GM23338 (cell line): ENCODE data around the gene ANO6. TPM values are rescaled to one million over a fixed set of nuclear protein-coding genes. Genes with fewer than 3 reads are reported as not detected.

Source experiments
- ATAC-seq: fragments of 200-7000 bp; cut with Tn5 transposase; 3 replicates; pipeline ENCODE4 v1.9.1; 2020
- DNase-seq: peaks from one replicate; pipeline ENCODE4 v3.0.0-alpha.2; 2015; ENCODE audit warnings: low spot score
- H2AFZ ChIP-seq: fragments of 200-600 bp; sonication (generic); 2 replicates; pipeline ENCODE4 v1.8.0; 2016; ENCODE audit warnings: antibody characterized with exemption, mild to moderate bottlenecking, moderate library complexity
- H3F3A ChIP-seq: fragments of 200-600 bp; sonication (generic); replicated peaks from 2 replicates; pipeline ENCODE4 v1.8.0; 2017; ENCODE audit warnings: antibody characterized with exemption, mixed run types, low read depth
- H3K27ac ChIP-seq: fragments of 200-600 bp; sonication (generic); 2 replicates; pipeline ENCODE4 v1.6.1; 2016; ENCODE audit warnings: low read depth
- H3K27me3 ChIP-seq: fragments of 200-600 bp; sonication (generic); 2 replicates; pipeline ENCODE4 v1.8.0; 2016; ENCODE audit warnings: mild to moderate bottlenecking, mixed run types, moderate library complexity; ENCODE audit not compliant: insufficient read depth
- H3K36me3 ChIP-seq: fragments of 200-600 bp; sonication (generic); 2 replicates; pipeline ENCODE4 v1.8.0; 2016; ENCODE audit warnings: mild to moderate bottlenecking; ENCODE audit not compliant: insufficient read depth
- H3K4me1 ChIP-seq: fragments of 200-600 bp; sonication (generic); 2 replicates; pipeline ENCODE4 v1.8.0; 2016; ENCODE audit warnings: mild to moderate bottlenecking, moderate library complexity; ENCODE audit not compliant: insufficient read depth
- H3K4me2 ChIP-seq: fragments of 200-600 bp; sonication (generic); 2 replicates; pipeline ENCODE4 v1.7.1; 2017; ENCODE audit warnings: mixed run types
- H3K4me3 ChIP-seq: fragments of 200-600 bp; sonication (generic); 2 replicates; pipeline ENCODE4 v1.6.1; 2016; ENCODE audit warnings: mixed run types
- H3K79me2 ChIP-seq: fragments of 200-600 bp; sonication (generic); replicated peaks from 2 replicates; pipeline ENCODE4 v1.8.0; 2017; ENCODE audit warnings: mild to moderate bottlenecking; ENCODE audit not compliant: insufficient read depth
- H3K9me2 ChIP-seq: fragments of 200-600 bp; sonication (generic); 2 replicates; pipeline ENCODE4 v1.8.0; 2017; ENCODE audit not compliant: insufficient read depth
- H4K20me1 ChIP-seq: fragments of 200-600 bp; sonication (generic); replicated peaks from 2 replicates; pipeline ENCODE4 v1.8.0; 2017; ENCODE audit warnings: mild to moderate bottlenecking; ENCODE audit not compliant: insufficient read depth
- H3K27ac Mint-ChIP-seq: 2 replicates; pipeline ENCODE4 v1.8.0; 2020; ENCODE audit warnings: inconsistent platforms, mild to moderate bottlenecking, moderate library complexity, mixed read lengths
- H3K27me3 Mint-ChIP-seq: 3 replicates; pipeline ENCODE4 v1.8.0; 2022; ENCODE audit warnings: low read depth, mild to moderate bottlenecking, moderate library complexity, mixed read lengths, inconsistent platforms; ENCODE audit not compliant: insufficient read depth, poor library complexity
- H3K36me3 Mint-ChIP-seq: 3 replicates; pipeline ENCODE4 v1.8.0; 2021; ENCODE audit warnings: low read depth, mild to moderate bottlenecking, inconsistent platforms, moderate library complexity, mixed read lengths
- H3K4me1 Mint-ChIP-seq: 3 replicates; pipeline ENCODE4 v1.8.0; 2020; ENCODE audit warnings: mild to moderate bottlenecking, inconsistent platforms, mixed read lengths
- H3K4me3 Mint-ChIP-seq: 3 replicates; pipeline ENCODE4 v1.8.0; 2021; ENCODE audit warnings: moderate library complexity, mild to moderate bottlenecking, inconsistent platforms, mixed read lengths
- H3K9me3 Mint-ChIP-seq: 3 replicates; pipeline ENCODE4 v1.8.0; 2020; ENCODE audit warnings: moderate library complexity, mild to moderate bottlenecking, inconsistent platforms, mixed read lengths
- CREB1 ChIP-seq: fragments of 250-450 bp; sonication (Bioruptor Pico); IDR thresholded peaks from 2 replicates; pipeline ENCODE4 v1.5.0; 2020; ENCODE audit warnings: low read depth, mild to moderate bottlenecking, moderate library complexity
- EZH2 ChIP-seq: fragments of 200-600 bp; sonication (generic); IDR thresholded peaks from one replicate; pipeline ENCODE4 v1.8.0; 2017; ENCODE audit warnings: antibody characterized with exemption, mild to moderate bottlenecking, low read depth; ENCODE audit not compliant: unreplicated experiment
- EZH2phosphoT487 ChIP-seq: fragments of 200-600 bp; sonication (generic); IDR thresholded peaks from one replicate; pipeline ENCODE4 v1.8.1; 2018; ENCODE audit warnings: antibody characterized with exemption; ENCODE audit not compliant: unreplicated experiment
- JUNB ChIP-seq: IDR thresholded peaks from one replicate; pipeline ENCODE4 v1.6.1; 2016; ENCODE audit warnings: antibody characterized with exemption; ENCODE audit not compliant: unreplicated experiment
- NANOG ChIP-seq: IDR thresholded peaks from 2 replicates; pipeline ENCODE4 v1.6.1; 2016; ENCODE audit warnings: antibody characterized with exemption, borderline replicate concordance
- POLR2AphosphoS5 ChIP-seq: IDR thresholded peaks from 2 replicates; pipeline ENCODE4 v1.6.1; 2016; ENCODE audit warnings: antibody characterized with exemption, low read depth
- STAT1 ChIP-seq: IDR thresholded peaks from one replicate; pipeline ENCODE4 v1.6.1; 2016; ENCODE audit warnings: antibody characterized with exemption; ENCODE audit not compliant: unreplicated experiment
- ZNF331 ChIP-seq: fragments of 250-450 bp; sonication (Bioruptor Pico); IDR thresholded peaks from 2 replicates; pipeline ENCODE4 v1.5.0; 2020; ENCODE audit warnings: low read depth, mild to moderate bottlenecking, moderate library complexity
- polyA plus RNA-seq: library from polyadenylated mRNA; unstranded; fragments of >200 nt; fragmentation: Nextera tagmentation; extraction: Ambion mirVana; gene quantifications from 2 replicates; pipeline ENCODE4 v1.2.1, GENCODE V29; 2016
- total RNA-seq: library from RNA; depleted of rRNA; stranded (reverse); fragments of >200 nt; shearing (Covaris generic); gene quantifications from 2 replicates; pipeline ENCODE4 v1.2.3, GENCODE V29; 2014
- TF ChIP-seq, protein P1 (sequence below): IDR thresholded peaks from one replicate; pipeline ENCODE4 v1.6.1; 2018; ENCODE audit warnings: antibody characterized with exemption; ENCODE audit not compliant: unreplicated experiment
- TF ChIP-seq, protein P2 (sequence below), 2 experiments: fragments of 200-600 bp in 1 of 2; sonication (generic) in 1 of 2; conservative IDR thresholded peaks; 2 replicates each; pipeline versions ENCODE4 v1.5.1 to v1.6.1; 2016 to 2017; ENCODE audit warnings: antibody characterized with exemption in 2 of 2, low read depth in 2 of 2, mild to moderate bottlenecking in 2 of 2, moderate library complexity in 1 of 2
- TF ChIP-seq, protein P3 (sequence below): fragments of 250-450 bp; sonication (Bioruptor Pico); IDR thresholded peaks from 2 replicates; pipeline ENCODE4 v1.5.0; 2020; ENCODE audit warnings: mild to moderate bottlenecking, moderate library complexity

ANO6 gene
- total and polyA plus RNA-seq, 2 experiments from 2014 or later, result 21.1 to 48.9 TPM

DNA sequence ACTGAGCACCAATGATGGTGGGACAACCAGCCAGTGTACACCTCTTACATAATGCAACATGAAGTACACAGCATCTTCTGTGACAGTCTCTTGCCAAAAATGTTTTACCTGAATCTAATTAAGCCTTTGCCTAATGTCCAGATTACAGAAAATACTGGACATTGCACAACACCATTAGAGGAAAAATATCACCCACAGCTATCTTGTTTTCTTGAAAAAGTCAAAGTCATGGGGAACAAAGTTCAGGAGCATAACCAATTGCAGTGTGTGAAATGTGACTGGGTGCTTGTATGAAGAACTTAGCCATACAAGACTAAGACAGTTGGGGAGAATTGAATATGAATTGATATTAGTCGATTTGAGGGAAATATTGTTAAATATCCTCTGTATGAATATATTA is 12.1 kb upstream of the ANO6 start:
- H3K9me3 Mint-ChIP-seq, result no peaks in the 10 kb centered on the region
- no peak overlapping the region for H3K27ac Mint-ChIP-seq
- ATAC-seq (no peak), DNase-seq (no peak)
- H3K36me3 Mint-ChIP-seq, result no peaks in the 10 kb centered on the region
- H3K4me1 ChIP-seq, result no peaks in the 10 kb centered on the region
- no peak overlapping the region for H3K4me2 ChIP-seq
- TF ChIP-seq ZNF331 (CRISPR knock-in tag), result no peak
- no peaks in the 10 kb centered on the region for H3K27me3 Mint-ChIP-seq
- no peaks in the 10 kb centered on the region for H3K79me2 ChIP-seq
- no peak overlapping the region for H2AFZ ChIP-seq
- no peaks in the 10 kb centered on the region for H3K36me3 ChIP-seq
- H3K4me1 Mint-ChIP-seq, result no peaks in the 10 kb centered on the region
- no peaks in the 10 kb centered on the region for H3K27me3 ChIP-seq
- 0 out of 2 replicates have a peak, but pooled peaks cover 2% of the 10 kb centered on the region for H3K9me2 ChIP-seq
- no peaks in the 10 kb centered on the region; the same call in none of the 2 replicates for H4K20me1 ChIP-seq
- no peaks in the 10 kb centered on the region for H3F3A ChIP-seq
- no peak overlapping the region for H3K4me3 ChIP-seq
- no peak overlapping the region for H3K27ac ChIP-seq
- H3K4me3 Mint-ChIP-seq, result no peak overlapping the region

GRCh38 chr12:45204757-45205156 is 11.1 kb upstream of the ANO6 start:
- H3K9me3 Mint-ChIP-seq, result no peaks in the 10 kb centered on the region
- no peaks in the 10 kb centered on the region for H3F3A ChIP-seq
- DNase-seq (no peak), ATAC-seq (no peak)
- no peak overlapping the region for H3K4me3 Mint-ChIP-seq
- H3K4me3 ChIP-seq, result no peak overlapping the region
- H3K4me1 Mint-ChIP-seq, result no peaks in the 10 kb centered on the region
- 0 out of 2 replicates have a peak, but pooled peaks cover 2% of the 10 kb centered on the region for H3K9me2 ChIP-seq
- H3K36me3 Mint-ChIP-seq, result no peaks in the 10 kb centered on the region
- 0 out of 2 replicates have a peak, but pooled peaks cover under 1% of the 10 kb centered on the region for H3K79me2 ChIP-seq
- H3K4me1 ChIP-seq, result no peaks in the 10 kb centered on the region
- H2AFZ ChIP-seq, result no peak overlapping the region
- no peak overlapping the region for H3K27ac Mint-ChIP-seq
- no peaks in the 10 kb centered on the region for H3K27me3 ChIP-seq
- H3K36me3 ChIP-seq, result no peaks in the 10 kb centered on the region
- H4K20me1 ChIP-seq, result no peaks in the 10 kb centered on the region; the same call in none of the 2 replicates
- no peak overlapping the region for H3K27ac ChIP-seq
- no peaks in the 10 kb centered on the region for H3K27me3 Mint-ChIP-seq
- no peak overlapping the region for H3K4me2 ChIP-seq
- TF ChIP-seq, protein P1, sequence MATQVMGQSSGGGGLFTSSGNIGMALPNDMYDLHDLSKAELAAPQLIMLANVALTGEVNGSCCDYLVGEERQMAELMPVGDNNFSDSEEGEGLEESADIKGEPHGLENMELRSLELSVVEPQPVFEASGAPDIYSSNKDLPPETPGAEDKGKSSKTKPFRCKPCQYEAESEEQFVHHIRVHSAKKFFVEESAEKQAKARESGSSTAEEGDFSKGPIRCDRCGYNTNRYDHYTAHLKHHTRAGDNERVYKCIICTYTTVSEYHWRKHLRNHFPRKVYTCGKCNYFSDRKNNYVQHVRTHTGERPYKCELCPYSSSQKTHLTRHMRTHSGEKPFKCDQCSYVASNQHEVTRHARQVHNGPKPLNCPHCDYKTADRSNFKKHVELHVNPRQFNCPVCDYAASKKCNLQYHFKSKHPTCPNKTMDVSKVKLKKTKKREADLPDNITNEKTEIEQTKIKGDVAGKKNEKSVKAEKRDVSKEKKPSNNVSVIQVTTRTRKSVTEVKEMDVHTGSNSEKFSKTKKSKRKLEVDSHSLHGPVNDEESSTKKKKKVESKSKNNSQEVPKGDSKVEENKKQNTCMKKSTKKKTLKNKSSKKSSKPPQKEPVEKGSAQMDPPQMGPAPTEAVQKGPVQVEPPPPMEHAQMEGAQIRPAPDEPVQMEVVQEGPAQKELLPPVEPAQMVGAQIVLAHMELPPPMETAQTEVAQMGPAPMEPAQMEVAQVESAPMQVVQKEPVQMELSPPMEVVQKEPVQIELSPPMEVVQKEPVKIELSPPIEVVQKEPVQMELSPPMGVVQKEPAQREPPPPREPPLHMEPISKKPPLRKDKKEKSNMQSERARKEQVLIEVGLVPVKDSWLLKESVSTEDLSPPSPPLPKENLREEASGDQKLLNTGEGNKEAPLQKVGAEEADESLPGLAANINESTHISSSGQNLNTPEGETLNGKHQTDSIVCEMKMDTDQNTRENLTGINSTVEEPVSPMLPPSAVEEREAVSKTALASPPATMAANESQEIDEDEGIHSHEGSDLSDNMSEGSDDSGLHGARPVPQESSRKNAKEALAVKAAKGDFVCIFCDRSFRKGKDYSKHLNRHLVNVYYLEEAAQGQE, result no peak
- TF ChIP-seq POLR2AphosphoS5 (no peak), JUNB (no peak), EZH2 (no peak), STAT1 (no peak), NANOG (no peak), EZH2phosphoT487 (no peak), CREB1 (CRISPR knock-in tag) (no peak)
- TF ChIP-seq, protein P2, sequence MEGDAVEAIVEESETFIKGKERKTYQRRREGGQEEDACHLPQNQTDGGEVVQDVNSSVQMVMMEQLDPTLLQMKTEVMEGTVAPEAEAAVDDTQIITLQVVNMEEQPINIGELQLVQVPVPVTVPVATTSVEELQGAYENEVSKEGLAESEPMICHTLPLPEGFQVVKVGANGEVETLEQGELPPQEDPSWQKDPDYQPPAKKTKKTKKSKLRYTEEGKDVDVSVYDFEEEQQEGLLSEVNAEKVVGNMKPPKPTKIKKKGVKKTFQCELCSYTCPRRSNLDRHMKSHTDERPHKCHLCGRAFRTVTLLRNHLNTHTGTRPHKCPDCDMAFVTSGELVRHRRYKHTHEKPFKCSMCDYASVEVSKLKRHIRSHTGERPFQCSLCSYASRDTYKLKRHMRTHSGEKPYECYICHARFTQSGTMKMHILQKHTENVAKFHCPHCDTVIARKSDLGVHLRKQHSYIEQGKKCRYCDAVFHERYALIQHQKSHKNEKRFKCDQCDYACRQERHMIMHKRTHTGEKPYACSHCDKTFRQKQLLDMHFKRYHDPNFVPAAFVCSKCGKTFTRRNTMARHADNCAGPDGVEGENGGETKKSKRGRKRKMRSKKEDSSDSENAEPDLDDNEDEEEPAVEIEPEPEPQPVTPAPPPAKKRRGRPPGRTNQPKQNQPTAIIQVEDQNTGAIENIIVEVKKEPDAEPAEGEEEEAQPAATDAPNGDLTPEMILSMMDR (conservative IDR thresholded peaks at IDR 0.05; ENCODE audit: low read depth in 2 of 2), result no peak
- TF ChIP-seq, protein P3, sequence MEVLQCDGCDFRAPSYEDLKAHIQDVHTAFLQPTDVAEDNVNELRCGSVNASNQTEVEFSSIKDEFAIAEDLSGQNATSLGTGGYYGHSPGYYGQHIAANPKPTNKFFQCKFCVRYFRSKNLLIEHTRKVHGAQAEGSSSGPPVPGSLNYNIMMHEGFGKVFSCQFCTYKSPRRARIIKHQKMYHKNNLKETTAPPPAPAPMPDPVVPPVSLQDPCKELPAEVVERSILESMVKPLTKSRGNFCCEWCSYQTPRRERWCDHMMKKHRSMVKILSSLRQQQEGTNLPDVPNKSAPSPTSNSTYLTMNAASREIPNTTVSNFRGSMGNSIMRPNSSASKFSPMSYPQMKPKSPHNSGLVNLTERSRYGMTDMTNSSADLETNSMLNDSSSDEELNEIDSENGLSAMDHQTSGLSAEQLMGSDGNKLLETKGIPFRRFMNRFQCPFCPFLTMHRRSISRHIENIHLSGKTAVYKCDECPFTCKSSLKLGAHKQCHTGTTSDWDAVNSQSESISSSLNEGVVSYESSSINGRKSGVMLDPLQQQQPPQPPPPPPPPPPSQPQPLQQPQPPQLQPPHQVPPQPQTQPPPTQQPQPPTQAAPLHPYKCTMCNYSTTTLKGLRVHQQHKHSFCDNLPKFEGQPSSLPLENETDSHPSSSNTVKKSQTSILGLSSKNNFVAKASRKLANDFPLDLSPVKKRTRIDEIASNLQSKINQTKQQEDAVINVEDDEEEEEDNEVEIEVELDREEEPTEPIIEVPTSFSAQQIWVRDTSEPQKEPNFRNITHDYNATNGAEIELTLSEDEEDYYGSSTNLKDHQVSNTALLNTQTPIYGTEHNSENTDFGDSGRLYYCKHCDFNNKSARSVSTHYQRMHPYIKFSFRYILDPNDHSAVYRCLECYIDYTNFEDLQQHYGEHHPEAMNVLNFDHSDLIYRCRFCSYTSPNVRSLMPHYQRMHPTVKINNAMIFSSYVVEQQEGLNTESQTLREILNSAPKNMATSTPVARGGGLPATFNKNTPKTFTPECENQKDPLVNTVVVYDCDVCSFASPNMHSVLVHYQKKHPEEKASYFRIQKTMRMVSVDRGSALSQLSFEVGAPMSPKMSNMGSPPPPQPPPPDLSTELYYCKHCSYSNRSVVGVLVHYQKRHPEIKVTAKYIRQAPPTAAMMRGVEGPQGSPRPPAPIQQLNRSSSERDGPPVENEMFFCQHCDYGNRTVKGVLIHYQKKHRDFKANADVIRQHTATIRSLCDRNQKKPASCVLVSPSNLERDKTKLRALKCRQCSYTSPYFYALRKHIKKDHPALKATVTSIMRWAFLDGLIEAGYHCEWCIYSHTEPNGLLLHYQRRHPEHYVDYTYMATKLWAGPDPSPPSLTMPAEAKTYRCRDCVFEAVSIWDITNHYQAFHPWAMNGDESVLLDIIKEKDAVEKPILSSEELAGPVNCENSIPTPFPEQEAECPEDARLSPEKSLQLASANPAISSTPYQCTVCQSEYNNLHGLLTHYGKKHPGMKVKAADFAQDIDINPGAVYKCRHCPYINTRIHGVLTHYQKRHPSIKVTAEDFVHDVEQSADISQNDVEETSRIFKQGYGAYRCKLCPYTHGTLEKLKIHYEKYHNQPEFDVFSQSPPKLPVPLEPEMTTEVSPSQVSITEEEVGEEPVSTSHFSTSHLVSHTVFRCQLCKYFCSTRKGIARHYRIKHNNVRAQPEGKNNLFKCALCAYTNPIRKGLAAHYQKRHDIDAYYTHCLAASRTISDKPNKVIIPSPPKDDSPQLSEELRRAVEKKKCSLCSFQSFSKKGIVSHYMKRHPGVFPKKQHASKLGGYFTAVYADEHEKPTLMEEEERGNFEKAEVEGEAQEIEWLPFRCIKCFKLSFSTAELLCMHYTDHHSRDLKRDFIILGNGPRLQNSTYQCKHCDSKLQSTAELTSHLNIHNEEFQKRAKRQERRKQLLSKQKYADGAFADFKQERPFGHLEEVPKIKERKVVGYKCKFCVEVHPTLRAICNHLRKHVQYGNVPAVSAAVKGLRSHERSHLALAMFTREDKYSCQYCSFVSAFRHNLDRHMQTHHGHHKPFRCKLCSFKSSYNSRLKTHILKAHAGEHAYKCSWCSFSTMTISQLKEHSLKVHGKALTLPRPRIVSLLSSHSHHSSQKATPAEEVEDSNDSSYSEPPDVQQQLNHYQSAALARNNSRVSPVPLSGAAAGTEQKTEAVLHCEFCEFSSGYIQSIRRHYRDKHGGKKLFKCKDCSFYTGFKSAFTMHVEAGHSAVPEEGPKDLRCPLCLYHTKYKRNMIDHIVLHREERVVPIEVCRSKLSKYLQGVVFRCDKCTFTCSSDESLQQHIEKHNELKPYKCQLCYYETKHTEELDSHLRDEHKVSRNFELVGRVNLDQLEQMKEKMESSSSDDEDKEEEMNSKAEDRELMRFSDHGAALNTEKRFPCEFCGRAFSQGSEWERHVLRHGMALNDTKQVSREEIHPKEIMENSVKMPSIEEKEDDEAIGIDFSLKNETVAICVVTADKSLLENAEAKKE, result no peak
